HG02852 (cell line): ENCODE data around the gene THBS4.

Source experiments
- ATAC-seq: cut with Tn5 transposase; IDR thresholded peaks from one replicate; pipeline ENCODE4 v1.9.1; 2021; ENCODE audit warnings: mild to moderate bottlenecking, moderate library complexity; ENCODE audit not compliant: unreplicated experiment

The THBS4 gene

DNA sequence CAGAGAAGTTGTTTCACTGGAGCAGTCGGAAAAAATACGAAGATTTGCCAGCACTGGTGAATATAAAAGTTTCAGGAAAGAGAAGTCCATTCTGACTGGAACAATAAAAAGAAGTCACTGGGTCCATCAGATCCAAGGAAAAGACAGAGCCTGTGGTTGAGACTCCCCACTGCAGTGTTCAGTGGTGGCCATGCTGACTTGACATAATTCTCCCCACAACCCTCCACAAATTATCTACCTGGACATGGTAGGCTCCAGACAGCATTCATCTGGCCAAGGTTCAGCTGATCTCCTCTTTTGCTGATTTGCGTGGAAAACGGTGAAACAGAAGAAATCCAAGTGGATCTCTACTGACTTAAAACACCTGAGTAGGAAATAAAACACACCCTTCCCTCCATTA lies 8.0 kb downstream of the THBS4 start:
- no peak for ATAC-seq

DNA sequence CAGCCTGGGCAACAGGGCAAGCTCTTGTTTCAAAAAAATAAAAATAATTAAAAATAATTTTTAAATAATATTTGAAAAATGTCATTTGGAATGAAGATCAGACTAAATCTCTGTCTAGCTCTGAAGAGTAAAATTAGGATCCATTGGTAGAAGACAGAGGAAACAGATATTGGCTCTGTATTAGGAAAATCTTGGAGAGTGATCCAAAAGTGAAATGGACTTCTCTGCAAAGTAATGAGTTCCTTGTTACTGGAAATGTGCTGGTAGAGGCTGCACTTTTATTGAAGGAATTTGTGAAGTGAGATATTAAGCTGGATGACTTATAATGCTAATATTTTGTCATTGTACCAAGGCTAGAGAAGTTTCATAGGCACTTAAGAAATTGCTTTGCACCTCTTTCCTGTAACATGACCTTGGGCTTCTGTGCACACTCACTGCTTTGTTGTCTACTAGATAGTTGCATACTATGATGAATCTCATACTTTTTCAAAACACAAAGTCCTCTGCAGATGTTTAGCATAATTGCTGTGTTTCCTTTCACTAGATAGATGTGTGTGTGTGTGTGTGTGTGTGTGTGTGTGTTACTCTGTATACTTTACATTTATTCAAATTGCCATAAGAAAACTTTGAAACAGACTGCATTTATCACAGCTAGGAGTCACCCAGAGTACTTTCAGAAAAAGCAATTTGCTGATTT lies 13.1 kb downstream of the THBS4 start:
- no peak for ATAC-seq

DNA sequence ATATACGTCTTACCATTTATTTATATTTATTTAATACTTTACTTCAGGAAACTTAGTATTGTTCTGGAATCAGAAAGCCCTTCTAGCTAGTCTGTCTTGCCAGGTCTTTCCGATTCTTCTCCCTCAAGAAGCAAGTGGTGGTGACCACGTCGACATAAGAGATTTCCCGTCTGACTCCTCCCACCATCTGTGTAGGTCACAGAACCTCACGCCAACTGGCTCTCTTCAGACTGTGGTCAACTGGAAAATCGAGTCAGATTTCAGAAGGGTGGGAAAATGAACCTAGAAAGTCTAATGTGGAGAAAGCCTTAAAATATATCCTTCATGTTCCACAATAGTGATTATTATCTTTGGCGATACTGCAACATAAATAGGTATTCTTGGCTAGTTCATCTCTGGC lies 17.3 kb downstream of the THBS4 start:
- ATAC-seq, result no peak

- no peak for ATAC-seq
Measured at GRCh38 chr5:80054682-80055081, 19.5 kb downstream of the THBS4 start.

- ATAC-seq, result no peak
Measured at GRCh38 chr5:80055491-80056170, 20.5 kb downstream of the THBS4 start.

- ATAC-seq, result no peak
Measured at GRCh38 chr5:80057099-80057498, 22.0 kb downstream of the THBS4 start.

DNA sequence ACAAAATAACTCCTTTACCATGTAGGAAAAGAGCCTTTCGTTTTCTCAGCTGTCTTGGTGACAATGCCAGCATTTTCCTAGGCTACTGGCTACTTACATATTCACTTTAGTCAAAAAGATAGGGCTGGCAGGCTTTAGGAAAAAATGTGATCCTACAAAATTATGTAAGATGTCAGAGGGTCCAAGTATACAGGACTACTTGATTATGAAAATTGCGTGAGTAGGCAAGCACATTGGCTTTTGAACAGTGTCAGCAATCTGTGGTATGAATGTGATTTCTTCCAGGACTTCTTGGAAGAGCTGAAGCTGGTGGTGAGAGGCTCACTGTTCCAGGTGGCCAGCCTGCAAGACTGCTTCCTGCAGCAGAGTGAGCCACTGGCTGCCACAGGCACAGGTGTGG lies 22.8 kb downstream of the THBS4 start:
- ATAC-seq, result no peak

- ATAC-seq, result no peak
Measured at GRCh38 chr5:80059354-80059980, 24.3 kb downstream of the THBS4 start.

- no peak for ATAC-seq
Measured at GRCh38 chr5:80060966-80061365, 25.8 kb downstream of the THBS4 start.

DNA sequence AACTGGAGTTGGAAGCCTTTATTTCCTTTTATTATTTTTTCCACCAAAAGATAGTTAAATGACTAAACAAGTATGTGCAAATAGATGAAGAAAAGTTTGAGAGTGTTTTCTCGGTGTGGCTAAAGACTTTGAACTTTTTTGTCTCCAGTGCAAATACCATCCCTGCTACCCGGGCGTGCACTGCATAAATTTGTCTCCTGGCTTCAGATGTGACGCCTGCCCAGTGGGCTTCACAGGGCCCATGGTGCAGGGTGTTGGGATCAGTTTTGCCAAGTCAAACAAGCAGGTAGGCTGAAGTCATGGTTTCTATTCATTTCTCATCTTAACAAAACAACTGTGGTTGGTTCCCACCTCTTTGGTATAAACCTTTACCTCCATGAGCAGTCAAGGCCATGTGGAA lies 26.4 kb downstream of the THBS4 start:
- ATAC-seq, result no peak

- ATAC-seq, result no peak
Measured at GRCh38 chr5:80064124-80064523, 29.0 kb downstream of the THBS4 start.

GRCh38 chr5:80067016-80067415 lies 31.9 kb downstream of the THBS4 start:
- ATAC-seq, result no peak

GRCh38 chr5:80067531-80068245 lies 32.5 kb downstream of the THBS4 start:
- ATAC-seq, result no peak

DNA sequence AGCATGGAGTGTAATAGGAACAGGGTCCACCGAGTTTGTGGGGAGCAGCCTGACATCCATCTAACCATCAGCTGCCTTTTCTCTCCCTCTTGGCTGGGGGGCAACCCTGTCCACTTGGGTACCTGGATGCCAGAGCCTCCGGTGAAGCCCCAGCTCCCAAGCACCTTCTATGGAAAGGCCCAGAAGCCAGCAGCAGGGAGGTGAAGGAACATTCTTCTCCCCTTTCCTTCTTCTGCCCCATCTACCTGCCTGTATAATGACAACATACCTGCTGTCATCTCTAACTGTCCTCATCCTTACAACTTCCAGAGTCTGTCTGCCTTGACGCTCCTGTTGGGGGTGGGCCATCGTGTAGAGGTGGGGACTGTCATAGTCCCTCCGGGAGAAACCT lies 33.1 kb downstream of the THBS4 start:
- no peak for ATAC-seq

- ATAC-seq, result no peak
Measured at GRCh38 chr5:80068775-80069174, 33.6 kb downstream of the THBS4 start.

DNA sequence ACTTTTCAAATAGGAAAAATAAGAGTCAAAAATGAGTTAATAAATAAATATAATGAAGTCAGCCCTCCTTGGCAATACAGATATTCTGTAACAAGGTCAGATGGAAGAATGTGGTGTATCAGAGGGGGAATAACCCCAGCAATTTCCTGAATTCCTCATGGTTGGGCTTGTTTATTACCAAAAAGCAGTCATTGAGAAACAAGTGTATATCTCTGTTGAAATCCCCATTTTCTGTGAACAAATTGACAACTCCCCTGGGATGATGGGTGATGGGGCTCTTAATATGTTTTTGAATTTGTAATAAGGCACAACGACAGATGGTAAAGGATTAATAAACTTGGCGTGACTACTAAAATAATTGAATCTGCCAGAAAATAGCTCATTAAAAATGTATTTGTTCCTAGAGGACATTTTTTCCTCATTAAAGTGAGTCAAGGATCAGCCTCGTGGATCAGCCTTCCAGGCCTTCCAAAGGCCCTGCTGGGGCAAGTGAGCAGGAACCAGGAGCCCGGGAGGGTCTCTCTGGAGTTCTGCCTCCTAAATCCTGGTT lies 34.2 kb downstream of the THBS4 start:
- ATAC-seq, result no peak

DNA sequence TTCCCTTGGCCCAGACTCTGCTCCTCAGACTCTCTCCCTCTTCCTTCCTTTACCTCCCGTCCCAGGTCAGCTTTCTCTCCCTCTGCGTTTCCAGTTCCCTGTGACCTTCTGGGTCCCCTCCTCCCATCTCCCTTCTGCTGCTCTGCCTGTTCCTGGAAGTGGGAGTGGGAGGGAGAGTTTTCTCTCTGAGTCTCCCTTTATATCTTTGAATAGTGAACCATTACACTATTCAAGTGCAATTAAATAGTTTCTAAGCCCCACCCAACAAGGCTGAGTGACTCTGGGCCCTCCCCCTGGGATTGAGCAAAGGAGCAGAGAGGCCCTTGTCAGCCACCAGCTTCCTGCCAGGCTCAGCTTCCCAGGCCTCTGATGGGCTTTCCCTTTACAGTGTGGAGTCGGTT lies 34.8 kb downstream of the THBS4 start:
- ATAC-seq, result no peak

DNA sequence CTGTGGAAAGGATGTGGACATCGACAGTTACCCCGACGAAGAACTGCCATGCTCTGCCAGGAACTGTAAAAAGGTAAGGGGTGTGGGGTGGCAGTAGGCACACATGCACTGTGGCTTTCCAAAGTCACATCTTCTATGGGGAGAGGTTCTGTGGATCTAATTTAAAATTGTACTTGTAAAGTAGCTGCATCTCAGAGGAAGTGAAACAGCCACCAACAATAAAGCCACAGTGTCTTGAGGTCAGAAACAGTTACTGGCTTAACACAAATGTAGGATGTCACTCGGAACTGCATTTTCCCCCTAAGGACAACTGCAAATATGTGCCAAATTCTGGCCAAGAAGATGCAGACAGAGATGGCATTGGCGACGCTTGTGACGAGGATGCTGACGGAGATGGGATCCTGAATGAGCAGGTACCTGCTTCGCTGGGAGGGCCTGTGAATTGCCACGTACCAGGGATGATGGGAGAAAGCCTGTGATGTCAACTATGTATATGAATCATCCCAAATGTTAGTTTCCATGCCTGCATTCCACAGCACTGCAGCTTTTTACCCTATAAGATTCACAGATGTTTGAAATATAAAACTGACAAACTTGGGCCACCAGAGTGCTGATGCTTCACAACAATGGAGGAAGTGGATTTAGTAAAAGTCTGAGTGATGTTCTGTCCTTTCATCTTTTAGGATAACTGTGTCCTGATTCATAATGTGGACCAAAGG lies 35.3 kb downstream of the THBS4 start:
- ATAC-seq, result peak; percentile 68

DNA sequence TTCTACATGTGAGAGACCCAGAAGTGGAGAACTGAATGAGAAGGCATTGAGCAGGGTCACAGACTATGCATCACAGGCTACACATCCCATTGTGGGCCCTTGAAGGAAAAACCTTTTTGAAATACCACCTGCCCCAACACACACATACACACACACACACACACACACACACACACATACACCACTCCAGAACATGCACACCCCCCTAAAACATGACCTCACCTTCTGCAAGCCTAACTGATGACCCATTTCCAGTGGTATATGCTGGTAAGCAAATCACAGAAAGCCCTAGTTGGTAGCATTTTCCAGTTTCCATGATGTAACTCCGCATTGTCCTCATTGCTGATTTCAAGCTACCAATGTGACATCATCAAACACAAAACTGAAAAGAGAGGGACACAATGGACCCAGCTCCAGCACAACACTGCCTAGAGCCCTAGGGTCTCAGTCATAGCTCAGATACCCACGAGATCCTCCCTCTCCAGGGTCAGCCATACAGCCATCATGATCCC lies 36.4 kb downstream of the THBS4 start:
- no peak for ATAC-seq
